SH-SY5Y (cell line): ENCODE results near the gene PCDHGB3.

ENCODE experiments used
- GATA2 ChIP-seq: IDR thresholded peaks from 2 replicates; pipeline ENCODE4 v1.6.1; 2011; ENCODE audit warnings: mild to moderate bottlenecking, low read depth, low read length
- GATA3 ChIP-seq: IDR thresholded peaks from 2 replicates; pipeline ENCODE4 v1.6.1; 2011; ENCODE audit warnings: low read depth, mild to moderate bottlenecking, low read length, moderate library complexity

DNA sequence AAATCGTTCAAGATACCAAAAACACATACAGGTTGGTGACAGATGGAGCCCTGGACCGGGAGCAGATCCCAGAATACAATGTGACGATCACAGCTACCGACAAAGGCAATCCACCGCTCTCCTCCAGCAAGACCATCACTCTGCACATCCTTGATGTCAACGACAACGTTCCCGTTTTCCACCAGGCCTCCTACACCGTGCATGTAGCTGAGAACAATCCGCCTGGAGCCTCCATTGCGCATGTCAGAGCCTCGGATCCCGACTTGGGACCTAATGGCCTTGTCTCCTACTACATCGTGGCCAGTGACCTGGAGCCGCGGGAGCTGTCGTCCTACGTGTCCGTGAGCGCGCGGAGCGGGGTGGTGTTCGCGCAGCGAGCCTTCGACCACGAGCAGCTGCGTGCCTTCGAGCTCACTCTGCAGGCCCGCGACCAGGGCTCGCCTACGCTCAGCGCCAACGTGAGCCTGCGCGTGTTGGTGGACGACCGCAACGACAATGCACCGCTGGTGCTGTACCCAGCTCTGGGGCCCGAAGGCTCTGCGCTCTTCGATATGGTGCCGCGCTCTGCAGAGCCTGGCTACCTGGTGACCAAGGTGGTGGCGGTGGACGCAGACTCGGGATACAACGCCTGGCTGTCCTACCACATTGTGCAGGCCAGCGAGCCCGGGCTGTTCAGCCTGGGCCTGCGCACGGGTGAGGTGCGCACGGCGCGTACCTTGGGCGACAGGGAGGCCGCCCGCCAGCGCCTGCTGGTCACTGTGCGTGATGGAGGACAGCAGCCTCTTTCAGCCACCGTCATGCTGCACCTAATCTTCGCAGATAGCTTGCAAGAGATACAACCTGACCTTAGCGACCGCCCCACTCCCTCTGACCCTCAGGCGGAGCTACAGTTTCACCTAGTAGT is 1.8 kb downstream of the PCDHGB3 start:
- TF ChIP-seq GATA2 (no peak), GATA3 (no peak)
